ENCODE measurements around the gene PDGFRB.

PDGFRB gene

GRCh38 chr5:150075806-150076205 is 79.8 kb downstream of the PDGFRB start:
- Histone ChIP-seq H3K27ac (ENCODE audit: low read length) (no peak overlapping the region), H2AFZ (ENCODE audit: low read depth, low read length) (no peak overlapping the region), H3K27me3 (ENCODE audit: low read depth, low read length) (peaks cover 8% of the 10 kb centered on the region), H3K4me1 (ENCODE audit: low read length) (no peaks in the 10 kb centered on the region), H3K4me2 (ENCODE audit: low read length) (no peak overlapping the region), H3K36me3 (replicated peaks; ENCODE audit: low read depth, low read length) (no peaks in the 10 kb centered on the region), H3K79me2 (ENCODE audit: low read length) (no peaks in the 10 kb centered on the region), H3K4me3 (ENCODE audit: low read length) (no peak overlapping the region), H3K9ac (ENCODE audit: low read length) (no peak overlapping the region), H4K20me1 (ENCODE audit: insufficient read depth, low read length) (no peaks in the 10 kb centered on the region), H3K9me3 (ENCODE audit: insufficient read depth, low read length) (no peaks in the 10 kb centered on the region)
- no peak for TF ChIP-seq EZH2phosphoT487 (IDR thresholded peaks at IDR 0.05; ENCODE audit: low read depth)
- no peak for TF ChIP-seq CTCF (IDR thresholded peaks at IDR 0.05; ENCODE audit: low read depth, low read length)

DNA sequence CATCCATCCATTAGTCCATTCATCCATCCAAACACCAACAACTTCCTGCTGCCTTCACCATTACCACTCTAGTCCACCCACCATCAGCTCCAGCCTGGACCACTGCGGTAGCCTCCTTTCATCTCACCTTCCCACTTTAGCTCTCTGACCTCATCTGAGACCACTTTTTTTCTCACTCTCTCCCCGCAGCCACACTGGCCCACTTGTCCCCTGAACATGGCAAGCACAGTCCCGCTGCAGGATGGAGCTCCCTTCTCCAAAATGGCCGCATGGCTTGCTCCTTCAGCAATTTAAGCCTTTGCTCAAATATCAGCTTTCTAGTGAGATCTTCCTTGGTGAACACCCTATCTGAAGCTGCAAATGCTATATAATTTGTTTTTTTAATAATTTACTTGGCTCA is 80.4 kb downstream of the PDGFRB start:
- Histone ChIP-seq H3K9ac (ENCODE audit: low read length) (no peak overlapping the region), H3K4me2 (ENCODE audit: low read length) (no peak overlapping the region), H3K4me1 (ENCODE audit: low read length) (no peaks in the 10 kb centered on the region), H2AFZ (ENCODE audit: low read depth, low read length) (no peak overlapping the region), H3K27me3 (ENCODE audit: low read depth, low read length) (peaks cover 8% of the 10 kb centered on the region), H4K20me1 (ENCODE audit: insufficient read depth, low read length) (no peaks in the 10 kb centered on the region), H3K79me2 (ENCODE audit: low read length) (no peaks in the 10 kb centered on the region), H3K36me3 (replicated peaks; ENCODE audit: low read depth, low read length) (no peaks in the 10 kb centered on the region), H3K4me3 (ENCODE audit: low read length) (no peak overlapping the region), H3K27ac (ENCODE audit: low read length) (no peak overlapping the region), H3K9me3 (ENCODE audit: insufficient read depth, low read length) (no peaks in the 10 kb centered on the region)
- TF ChIP-seq CTCF (IDR thresholded peaks at IDR 0.05; ENCODE audit: low read depth, low read length) (no peak), EZH2phosphoT487 (IDR thresholded peaks at IDR 0.05; ENCODE audit: low read depth) (no peak)

DNA sequence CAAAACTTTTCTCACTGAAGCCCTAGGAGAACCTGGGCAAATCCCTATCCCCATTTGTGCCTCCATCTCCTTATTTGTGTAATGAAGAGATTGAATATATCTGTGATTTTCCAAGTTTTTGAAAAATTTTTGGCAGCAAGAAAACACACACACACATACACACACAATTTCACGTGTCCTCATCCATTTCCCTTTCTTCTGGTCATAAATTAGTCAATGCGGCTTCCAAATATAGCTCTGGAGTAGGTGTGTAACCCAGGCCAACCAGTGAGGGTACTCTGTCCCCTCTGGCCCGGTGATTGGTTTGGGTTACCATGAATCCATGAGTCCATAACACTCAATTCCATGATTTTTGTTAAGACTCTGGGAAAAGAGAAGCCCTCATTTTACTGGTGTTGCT is 82.0 kb downstream of the PDGFRB start:
- Histone ChIP-seq H3K27ac (ENCODE audit: low read length) (no peak overlapping the region), H3K9ac (ENCODE audit: low read length) (no peak overlapping the region), H3K9me3 (ENCODE audit: insufficient read depth, low read length) (no peaks in the 10 kb centered on the region), H3K79me2 (ENCODE audit: low read length) (no peaks in the 10 kb centered on the region), H3K4me3 (ENCODE audit: low read length) (no peak overlapping the region), H3K4me2 (ENCODE audit: low read length) (no peak overlapping the region), H3K36me3 (replicated peaks; ENCODE audit: low read depth, low read length) (no peaks in the 10 kb centered on the region), H4K20me1 (ENCODE audit: insufficient read depth, low read length) (no peaks in the 10 kb centered on the region), H3K4me1 (ENCODE audit: low read length) (no peaks in the 10 kb centered on the region), H3K27me3 (ENCODE audit: low read depth, low read length) (peaks cover 8% of the 10 kb centered on the region), H2AFZ (ENCODE audit: low read depth, low read length) (no peak overlapping the region)
- TF ChIP-seq EZH2phosphoT487 (IDR thresholded peaks at IDR 0.05; ENCODE audit: low read depth) (no peak), CTCF (IDR thresholded peaks at IDR 0.05; ENCODE audit: low read depth, low read length) (no peak)

DNA sequence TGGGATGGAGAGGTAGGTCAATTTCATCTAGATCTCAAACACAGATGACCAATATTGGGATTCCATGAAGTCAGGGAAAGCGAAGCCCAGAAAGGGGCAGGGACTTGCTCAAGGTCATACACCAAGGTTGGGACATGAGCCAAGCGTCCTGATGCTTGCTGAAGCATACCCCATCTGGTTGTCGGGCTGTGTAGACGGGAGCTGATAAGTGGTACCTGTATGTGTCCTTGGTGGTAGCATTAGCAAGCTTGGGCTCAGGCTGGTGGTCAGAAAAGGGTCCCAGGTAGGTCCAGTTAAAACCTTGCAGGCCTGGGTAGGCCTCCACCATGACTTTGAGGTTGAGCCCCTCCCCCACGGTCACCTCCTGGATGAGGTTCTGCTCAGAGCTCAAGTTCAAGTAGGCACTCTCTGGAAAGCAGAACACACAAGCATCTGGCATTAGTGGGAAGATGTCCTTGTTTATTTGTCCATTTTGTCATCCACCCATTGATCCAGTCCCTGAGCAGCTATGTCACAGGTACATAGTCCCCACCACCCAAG is 82.5 kb downstream of the PDGFRB start:
- H3K79me2 ChIP-seq (ENCODE audit: low read length) = no peaks in the 10 kb centered on the region
- H3K4me2 ChIP-seq (ENCODE audit: low read length) = no peak overlapping the region
- no peaks in the 10 kb centered on the region for H3K9me3 ChIP-seq (ENCODE audit: insufficient read depth, low read length)
- no peak overlapping the region for H3K9ac ChIP-seq (ENCODE audit: low read length)
- H2AFZ ChIP-seq (ENCODE audit: low read depth, low read length) = no peak overlapping the region
- no peak for TF ChIP-seq CTCF (IDR thresholded peaks at IDR 0.05; ENCODE audit: low read depth, low read length)
- no peak for TF ChIP-seq EZH2phosphoT487 (IDR thresholded peaks at IDR 0.05; ENCODE audit: low read depth)
- H4K20me1 ChIP-seq (ENCODE audit: insufficient read depth, low read length) = no peaks in the 10 kb centered on the region
- no peak overlapping the region for H3K27ac ChIP-seq (ENCODE audit: low read length)
- no peak overlapping the region for H3K4me3 ChIP-seq (ENCODE audit: low read length)
- H3K36me3 ChIP-seq (replicated peaks; ENCODE audit: low read depth, low read length) = no peaks in the 10 kb centered on the region
- H3K27me3 ChIP-seq (ENCODE audit: low read depth, low read length) = peaks cover 8% of the 10 kb centered on the region
- no peaks in the 10 kb centered on the region for H3K4me1 ChIP-seq (ENCODE audit: low read length)
